Measurements from ENCODE around the gene MIDN.

GRCh38 chr19:1220477-1220930 is 27.9 kb upstream of the MIDN start:
- TF ChIP-seq CTCF (IDR thresholded peaks at IDR 0.05; ENCODE audit: poor library complexity, severe bottlenecking) (no peak), TAF1 (IDR thresholded peaks at IDR 0.05; ENCODE audit: low read depth) (no peak), EZH2 (IDR thresholded peaks at IDR 0.05; ENCODE audit: borderline replicate concordance, insufficient read depth, low read length, poor library complexity, severe bottlenecking) (no peak)
